Right lobe of liver (tissue), 4 donors: ENCODE data around the gene TBC1D1.

ENCODE experiments used
- POLR2A ChIP-seq: fragments of 450-650 bp; IDR thresholded peaks from one replicate; pipeline ENCODE4 v1.6.1; 2017; ENCODE audit warnings: antibody characterized with exemption, mild to moderate bottlenecking
- TF ChIP-seq, protein P1 (sequence below), 4 donors: fragments of 200-600 bp in 3 of 4; fragments of 450-650 bp in 1 of 4; IDR thresholded peaks; one replicate each; pipeline versions ENCODE4 v1.5.1 to v1.8.0; 2016 to 2022; ENCODE audit warnings: antibody characterized with exemption in 4 of 4, mild to moderate bottlenecking in 2 of 4
- donor health status: DM: no; HTN: no; CAD: no.
- donor health status: DM: no; HTN: no; CAD: no.
- donor health status: DM: no; HTN: yes; CAD: no.

DNA sequence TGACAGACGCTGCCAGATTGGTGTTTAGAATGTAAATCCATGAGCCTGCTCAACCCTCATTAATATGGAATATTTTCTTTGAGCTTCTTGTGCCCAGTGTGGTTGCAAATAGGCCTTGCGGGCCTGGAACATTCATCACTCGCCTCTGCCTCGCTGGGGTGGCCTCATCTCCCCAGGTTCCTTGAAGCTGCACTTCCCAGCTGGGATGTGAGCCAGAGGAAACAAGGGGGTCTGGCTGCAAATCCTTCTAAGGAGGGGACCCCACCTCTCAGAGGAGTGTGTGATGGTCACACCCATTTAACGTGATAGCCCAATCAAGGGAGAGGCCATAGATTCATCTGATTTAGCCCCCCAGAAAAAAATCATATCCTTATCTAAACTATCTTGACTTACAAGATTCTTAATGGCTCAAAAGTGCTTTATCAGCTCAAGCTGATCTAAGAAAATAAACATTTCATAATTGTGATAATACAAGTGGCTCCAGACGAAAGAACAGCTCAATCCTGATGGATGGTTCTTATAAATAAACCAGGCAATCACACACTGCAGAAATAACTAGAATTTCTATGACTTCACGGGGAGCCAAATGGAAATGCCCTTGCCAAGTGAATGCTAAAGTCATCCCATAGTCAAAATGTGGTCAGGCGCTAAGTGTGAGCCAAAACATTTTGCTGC lies 259.2 kb downstream of the TBC1D1 start:
- TF ChIP-seq POLR2A: no peak
- TF ChIP-seq, protein P1, sequence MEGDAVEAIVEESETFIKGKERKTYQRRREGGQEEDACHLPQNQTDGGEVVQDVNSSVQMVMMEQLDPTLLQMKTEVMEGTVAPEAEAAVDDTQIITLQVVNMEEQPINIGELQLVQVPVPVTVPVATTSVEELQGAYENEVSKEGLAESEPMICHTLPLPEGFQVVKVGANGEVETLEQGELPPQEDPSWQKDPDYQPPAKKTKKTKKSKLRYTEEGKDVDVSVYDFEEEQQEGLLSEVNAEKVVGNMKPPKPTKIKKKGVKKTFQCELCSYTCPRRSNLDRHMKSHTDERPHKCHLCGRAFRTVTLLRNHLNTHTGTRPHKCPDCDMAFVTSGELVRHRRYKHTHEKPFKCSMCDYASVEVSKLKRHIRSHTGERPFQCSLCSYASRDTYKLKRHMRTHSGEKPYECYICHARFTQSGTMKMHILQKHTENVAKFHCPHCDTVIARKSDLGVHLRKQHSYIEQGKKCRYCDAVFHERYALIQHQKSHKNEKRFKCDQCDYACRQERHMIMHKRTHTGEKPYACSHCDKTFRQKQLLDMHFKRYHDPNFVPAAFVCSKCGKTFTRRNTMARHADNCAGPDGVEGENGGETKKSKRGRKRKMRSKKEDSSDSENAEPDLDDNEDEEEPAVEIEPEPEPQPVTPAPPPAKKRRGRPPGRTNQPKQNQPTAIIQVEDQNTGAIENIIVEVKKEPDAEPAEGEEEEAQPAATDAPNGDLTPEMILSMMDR (IDR thresholded peaks at IDR 0.05): no peak
